MV-4-11 (cell line): Measurements from ENCODE around the gene SCN4A.

Source experiments
- DNase-seq: peaks from one replicate; lab custom pipeline; 2025; lab: John Stamatoyannopoulos, UW

The SCN4A gene

GRCh38 chr17:63955232-63955631 is 17.5 kb downstream of the SCN4A start:
- no peak for DNase-seq

- DNase-seq: no peak
These were observed 18.2 kb downstream of the SCN4A start for GRCh38 chr17:63954402-63955063.

DNA sequence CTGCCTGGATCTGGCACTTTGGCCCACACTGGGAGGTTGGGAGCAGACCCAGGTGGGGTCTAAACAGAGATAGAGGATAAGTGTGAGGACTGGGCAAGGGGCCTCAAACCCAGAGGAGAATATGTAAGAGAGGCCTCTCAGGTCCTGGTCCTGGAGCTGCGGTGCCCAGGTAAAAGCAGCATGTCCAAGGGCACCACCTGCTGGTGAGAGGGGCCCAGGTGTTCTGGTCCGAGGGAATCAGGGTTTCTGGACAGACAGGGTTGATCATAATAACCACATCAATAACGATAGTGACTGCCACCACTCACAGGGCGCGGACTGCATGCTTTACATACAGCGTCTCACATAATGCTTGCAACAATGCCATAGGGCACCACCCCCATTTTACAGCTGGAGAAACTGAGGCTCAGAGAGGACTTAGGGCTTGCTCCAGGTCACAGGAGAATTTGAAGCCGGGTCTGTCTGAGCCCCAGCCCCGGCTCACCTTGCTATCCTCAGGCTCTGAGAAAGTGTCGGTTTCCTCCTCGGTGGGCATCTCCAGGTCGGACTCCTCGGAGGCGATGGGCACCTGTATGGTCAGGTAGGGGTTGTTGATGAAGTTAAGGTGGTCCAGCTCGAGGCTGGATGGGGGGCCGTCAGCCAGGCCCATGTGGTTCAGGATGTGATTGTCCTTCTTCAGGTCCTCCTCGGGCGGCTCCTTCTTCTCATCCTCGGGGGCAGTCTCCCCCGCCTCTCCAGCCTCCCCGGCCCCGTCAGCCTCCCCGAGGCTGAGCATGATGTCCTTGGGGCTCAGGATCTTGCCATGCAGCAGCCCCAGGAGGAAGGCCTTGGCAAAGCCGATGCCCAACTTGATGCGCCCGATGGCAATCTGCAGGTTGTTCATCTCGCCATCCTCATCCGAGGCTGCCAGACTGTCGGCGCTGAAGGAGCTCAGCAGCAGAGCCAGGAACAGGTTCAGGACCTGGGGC is 21.5 kb downstream of the SCN4A start:
- no peak for DNase-seq

DNA sequence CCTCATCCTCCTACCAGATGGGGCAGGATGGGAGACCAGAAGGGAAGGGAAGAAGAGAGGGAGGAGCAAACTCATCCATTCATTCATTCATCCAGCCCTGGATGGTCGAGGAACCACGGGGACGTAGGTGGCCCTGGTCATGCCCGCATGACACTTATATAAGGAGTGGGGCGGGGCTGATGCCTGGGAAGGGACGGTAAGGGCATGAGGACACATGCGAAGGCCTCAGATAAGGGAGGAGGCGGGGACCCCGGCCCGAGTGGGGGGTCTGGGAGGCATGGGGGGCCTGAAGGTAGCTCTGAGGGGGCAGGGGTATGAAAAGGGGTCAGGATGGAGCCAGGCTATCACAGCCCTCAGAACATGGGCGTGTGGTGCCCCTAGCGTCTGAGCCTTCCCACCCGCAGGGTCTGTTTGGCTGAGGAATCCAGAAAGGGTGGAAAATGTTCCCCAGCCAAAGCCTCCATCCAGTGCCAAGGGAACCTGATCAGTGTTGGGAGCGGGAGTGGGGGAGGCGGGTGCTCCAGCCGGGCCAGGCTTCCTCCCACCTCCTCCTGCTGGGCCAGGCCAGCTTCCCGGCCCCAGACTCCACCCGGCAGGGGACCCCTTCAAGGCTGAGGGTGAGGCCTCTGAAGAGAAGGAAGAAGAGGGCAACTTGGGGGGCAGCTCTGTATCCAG is 23.0 kb downstream of the SCN4A start:
- no peak for DNase-seq

DNA sequence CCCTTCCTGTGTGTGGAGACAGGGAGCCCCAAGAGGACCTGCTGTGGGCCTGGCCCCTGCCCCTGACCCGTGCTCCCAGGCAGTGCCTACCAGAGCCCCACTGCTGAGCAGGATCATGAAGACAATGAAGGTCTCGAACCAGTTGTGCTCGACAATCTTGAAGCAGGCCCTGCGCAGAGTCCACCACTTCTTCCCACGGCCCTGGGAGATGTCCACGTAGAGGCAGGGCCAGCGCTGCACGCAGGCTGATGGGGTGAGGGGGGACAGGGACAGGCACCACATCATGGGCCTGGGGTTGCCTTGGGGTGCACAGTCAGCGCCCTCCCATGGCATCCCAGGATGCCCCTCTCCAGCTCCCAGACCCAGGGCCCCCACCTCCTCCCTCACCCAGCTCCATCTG is 24.2 kb downstream of the SCN4A start:
- no peak for DNase-seq

DNA sequence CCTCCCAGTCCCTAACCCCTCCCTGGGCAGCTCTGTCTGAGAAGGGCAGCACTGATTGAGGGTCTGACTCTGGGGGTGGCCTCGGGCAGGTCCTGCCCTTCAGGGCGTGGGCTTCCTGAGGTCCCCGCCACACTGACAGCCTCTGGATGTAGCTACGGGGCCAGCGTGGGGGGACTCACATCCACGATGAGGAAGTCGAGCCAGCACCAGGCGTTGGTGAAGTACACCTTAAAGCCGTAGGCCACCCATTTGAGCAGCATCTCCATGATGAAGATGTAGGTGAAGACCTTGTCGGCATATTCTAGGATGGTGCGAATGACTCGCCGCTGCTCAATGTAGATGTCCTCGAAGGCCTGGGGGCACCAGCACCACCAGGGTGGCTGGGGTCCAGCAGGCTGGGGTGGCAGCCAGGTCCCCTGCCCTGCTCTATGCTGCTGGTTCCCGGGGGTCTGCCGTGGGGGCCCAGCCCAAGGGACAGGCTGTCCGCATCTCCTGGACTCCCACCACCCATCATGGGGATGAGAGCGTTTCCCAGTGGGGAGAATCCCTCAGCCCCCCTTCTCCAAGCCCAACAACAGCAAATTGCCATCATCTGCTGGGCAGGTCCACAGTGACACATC is 24.9 kb downstream of the SCN4A start:
- DNase-seq: no peak

DNA sequence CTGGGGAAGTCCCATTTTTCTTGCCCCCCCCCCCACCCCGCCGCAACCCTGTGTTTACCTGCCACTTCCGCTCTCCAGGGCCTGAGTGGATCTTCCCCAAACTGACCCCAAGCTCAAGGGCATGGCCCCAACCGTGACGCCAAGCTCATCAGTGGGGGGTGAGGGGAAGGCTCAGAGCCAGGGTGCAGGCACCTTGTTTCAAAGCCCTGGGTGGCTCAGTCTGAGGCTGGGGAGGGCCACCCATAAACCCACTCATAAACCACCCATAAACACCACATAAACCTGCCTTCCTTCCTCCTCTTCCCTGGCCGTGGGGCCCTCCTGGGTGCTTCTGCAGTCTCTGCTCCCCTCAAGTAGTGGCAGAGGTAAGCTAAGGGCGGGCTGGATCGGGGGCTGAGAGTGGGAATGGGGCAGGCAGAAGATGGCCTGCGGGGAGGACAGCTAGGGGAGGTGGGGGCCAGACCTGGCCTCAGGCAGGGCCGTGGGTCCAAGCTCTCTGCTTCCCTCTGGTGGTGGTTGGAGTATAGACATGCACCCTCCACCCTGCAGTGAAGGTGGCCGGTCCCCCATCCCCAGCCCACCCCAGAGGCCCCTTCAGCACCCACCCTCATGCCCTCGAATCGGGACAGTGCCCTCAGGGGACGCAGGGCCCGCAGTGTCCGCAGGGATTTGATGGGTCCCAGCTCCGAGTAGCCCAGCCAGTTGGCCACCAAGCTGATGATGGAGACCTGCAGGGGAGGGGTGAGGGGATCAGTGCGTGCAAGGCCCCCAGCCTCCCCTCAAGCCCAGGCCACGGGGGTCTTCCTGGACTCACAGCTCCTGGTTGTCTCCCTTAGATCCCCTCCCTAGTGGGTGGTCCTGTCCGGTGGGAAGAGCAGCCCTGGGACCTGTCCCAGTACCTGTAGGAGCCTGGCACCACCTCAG is 26.0 kb downstream of the SCN4A start:
- no peak for DNase-seq

- DNase-seq: no peak
These were observed 26.8 kb downstream of the SCN4A start for GRCh38 chr17:63945784-63946439.

- DNase-seq: no peak
These were observed 27.8 kb downstream of the SCN4A start for GRCh38 chr17:63944736-63945499.

GRCh38 chr17:63943745-63944144 is 29.0 kb downstream of the SCN4A start:
- no peak for DNase-seq

DNA sequence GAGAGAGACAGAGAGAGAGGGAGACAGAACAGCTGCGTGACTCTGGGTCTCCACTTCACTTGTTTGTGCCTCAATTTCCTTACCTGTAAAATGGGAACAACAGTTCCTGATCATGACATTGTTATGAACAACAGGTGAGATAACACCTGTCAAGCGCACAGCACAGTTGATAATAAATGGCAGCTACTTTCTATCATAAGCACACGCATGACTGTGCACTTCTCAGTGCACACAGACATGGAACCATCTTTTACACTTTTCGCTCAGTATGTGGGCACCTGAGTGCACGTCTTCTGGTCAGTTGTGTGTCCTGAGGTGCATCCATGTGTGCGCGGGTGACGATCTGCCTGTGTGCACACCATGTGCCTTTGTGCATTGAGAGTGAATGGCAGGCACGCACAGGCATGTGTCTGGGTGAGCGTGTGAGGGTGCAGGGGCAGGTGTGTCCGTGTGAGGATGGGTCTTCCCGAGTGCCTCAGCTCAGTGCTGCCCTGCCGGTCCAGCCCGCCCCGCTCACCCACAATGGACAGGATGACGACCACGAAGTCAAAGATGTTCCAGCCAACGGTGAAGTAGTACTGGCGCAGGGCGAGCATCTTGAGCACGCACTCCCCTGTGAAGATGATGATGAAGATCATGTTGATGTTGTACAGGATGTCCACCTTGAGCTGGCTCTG is 30.3 kb downstream of the SCN4A start:
- DNase-seq: no peak

GRCh38 chr17:63941751-63942150 is 31.0 kb downstream of the SCN4A start:
- DNase-seq: no peak

- DNase-seq: no peak
These were observed 31.6 kb downstream of the SCN4A start for GRCh38 chr17:63941162-63941561.

DNA sequence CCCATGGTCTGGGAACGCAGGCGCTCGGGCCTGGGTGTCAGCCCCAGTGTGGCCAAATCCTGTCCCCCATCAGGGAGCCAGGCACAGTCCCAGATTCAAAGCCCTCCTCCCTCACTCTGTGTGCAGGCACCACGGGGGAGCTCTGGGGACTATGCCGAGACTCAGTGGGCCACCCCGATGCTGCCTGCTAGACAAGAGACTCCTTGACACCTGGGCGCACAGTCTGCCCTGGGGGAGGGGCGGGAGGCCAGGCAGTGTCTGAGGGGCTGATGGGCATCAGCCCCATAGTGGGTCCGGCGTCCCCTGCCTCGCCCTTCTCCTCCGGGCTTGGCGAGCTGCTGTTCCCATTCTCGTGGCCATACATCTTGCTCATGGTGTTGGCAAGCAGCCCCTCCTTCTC is 32.1 kb downstream of the SCN4A start:
- no peak for DNase-seq

DNA sequence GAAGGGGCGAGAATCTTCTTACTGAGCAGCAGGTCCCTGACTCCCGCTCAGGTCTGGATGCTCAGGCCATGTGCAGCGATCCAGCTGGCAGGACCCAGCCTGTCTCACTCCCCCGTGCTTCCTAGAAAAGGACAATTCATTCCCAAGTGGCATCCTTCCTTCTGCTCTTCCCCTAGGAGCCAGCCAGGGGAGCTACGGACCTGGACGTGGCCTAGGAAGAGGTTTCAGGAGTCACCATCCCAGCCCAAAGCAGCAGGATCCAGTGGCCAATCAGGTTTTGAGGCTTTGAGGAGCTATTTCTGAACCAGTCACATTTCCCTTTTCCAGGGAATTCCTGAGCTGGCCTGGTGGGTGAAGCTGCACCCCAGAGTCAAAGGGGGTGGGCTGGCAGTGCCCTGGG is 32.8 kb downstream of the SCN4A start:
- no peak for DNase-seq

DNA sequence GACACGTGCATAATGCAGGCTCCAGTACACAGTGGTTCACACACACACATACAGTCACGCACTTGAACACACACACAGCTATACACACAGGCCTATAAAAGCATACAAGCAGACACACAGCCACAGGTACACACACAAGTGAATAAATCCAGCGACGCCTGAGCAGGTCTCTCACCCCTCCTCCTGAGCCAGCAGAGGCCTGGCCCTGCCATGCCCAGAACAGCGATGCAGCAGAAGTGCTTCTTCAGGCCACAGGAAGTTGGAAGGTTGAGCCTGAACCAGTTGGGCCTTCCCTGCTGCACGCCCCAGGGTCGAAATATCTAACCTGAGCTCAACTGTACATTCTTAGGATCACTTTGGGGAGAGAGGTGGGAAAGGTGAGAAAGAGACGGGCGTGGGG is 33.3 kb downstream of the SCN4A start:
- no peak for DNase-seq

DNA sequence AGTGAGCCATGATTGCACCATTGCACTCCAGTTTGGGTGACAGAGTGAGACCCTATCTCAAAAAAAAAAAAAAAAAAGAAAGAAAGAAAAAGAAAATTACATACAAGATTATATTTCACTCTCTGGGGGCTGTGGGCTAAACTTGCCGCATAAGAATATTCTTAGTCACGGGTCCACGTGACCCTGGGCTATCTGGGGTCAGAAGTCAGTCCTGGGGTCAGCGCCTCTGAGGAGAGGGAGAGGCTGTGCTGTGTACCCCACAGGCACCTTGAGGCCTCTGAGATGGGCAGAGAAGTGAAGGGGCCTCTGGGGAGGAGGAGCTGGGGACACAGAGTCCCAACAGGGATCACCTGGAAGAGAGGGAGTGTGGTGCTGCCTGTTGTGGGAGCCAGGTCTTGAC is 34.8 kb downstream of the SCN4A start:
- DNase-seq: no peak

DNA sequence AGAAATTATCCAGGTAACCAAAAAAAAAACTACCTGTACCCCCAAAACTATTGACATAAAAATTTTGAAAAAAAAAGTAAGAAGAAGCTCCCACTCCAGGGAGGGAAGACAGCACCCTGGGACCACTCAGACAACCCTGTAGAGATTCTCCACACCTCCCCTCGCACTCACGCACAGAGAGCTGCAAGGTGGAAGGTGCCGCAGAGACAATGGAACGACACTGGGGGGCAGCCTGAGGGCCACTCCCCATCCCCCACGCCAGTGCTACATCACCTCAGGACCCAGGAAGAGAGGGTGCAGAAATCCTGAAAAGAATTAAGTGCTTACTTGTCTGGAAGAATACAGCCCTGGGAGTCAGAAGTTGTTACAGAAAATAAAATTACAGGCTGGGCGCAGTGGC is 35.4 kb downstream of the SCN4A start:
- DNase-seq: no peak
